H1 (cell line): Measurements from ENCODE around the gene METRNL. TPM values are rescaled to one million over a fixed set of nuclear protein-coding genes. Genes with fewer than 3 reads are reported as not detected.

Source experiments
- CTCF ChIA-PET: fragments of 300-600 bp; sonication (Branson Sonifier 250); formaldehyde crosslinking; loops from one replicate; lab custom pipeline; 2021; ENCODE audit not compliant: partially characterized antibody; lab: Charles Lee
- POLR2A ChIA-PET: fragments of 300-600 bp; sonication (Branson Sonifier 250); formaldehyde crosslinking; loops from one replicate; lab custom pipeline; 2021; ENCODE audit warnings: inconsistent platforms; ENCODE audit not compliant: partially characterized antibody; lab: Charles Lee
- DNase-seq, 2 experiments: peaks; one replicate each; pipeline versions ENCODE4 v3.0.0 to v3.0.0-alpha.2; 2010 to 2022; ENCODE audit warnings: low spot score in 2 of 2, low read depth in 1 of 2, mixed read lengths in 1 of 2
- FAIRE-seq: peaks from 2 replicates; lab custom pipeline; 2011; peaks lifted over from hg19 to GRCh38; lab: Jason Lieb, UNC
- H2AFZ ChIP-seq: 2 replicates; pipeline ENCODE4 v1.8.1; 2012; ENCODE audit warnings: low read length, inconsistent platforms
- H2AK5ac ChIP-seq: 2 replicates; pipeline ENCODE4 v1.6.1; 2013; ENCODE audit warnings: low read depth, low read length
- H2BK120ac ChIP-seq: replicated peaks from 2 replicates; pipeline ENCODE3; 2013; ENCODE audit warnings: low read depth, low read length, inconsistent platforms
- H2BK12ac ChIP-seq: 2 replicates; pipeline ENCODE4 v1.6.1; 2013; ENCODE audit warnings: low read depth, low read length
- H2BK15ac ChIP-seq: 2 replicates; pipeline ENCODE4 v1.6.1; 2013; ENCODE audit warnings: low read length
- H2BK20ac ChIP-seq: 2 replicates; pipeline ENCODE4 v1.6.1; 2013; ENCODE audit warnings: low read length
- H2BK5ac ChIP-seq: 2 replicates; pipeline ENCODE4 v1.6.1; 2013; ENCODE audit warnings: low read depth, low read length
- H3K14ac ChIP-seq: 2 replicates; pipeline ENCODE4 v1.6.1; 2013; ENCODE audit warnings: inconsistent platforms; ENCODE audit not compliant: insufficient read length
- H3K18ac ChIP-seq: 2 replicates; pipeline ENCODE4 v1.6.1; 2013; ENCODE audit warnings: low read length; ENCODE audit errors: extremely low read depth
- H3K23ac ChIP-seq: 2 replicates; pipeline ENCODE4 v1.6.1; 2013; ENCODE audit warnings: inconsistent platforms; ENCODE audit not compliant: insufficient read length
- H3K23me2 ChIP-seq: 2 replicates; pipeline ENCODE4 v1.6.1; 2013; ENCODE audit warnings: low read depth, low read length
- H3K27ac ChIP-seq: 2 replicates; pipeline ENCODE4 v1.6.1; 2011; ENCODE audit warnings: low read depth, low read length, inconsistent platforms
- H3K27me3 ChIP-seq, 4 experiments: replicated peaks in 1 of 4; 1 replicate in 1 of 4; 2 replicates in 3 of 4; pipeline versions ENCODE4 v1.6.1 to v1.8.1; 2011 to 2013; ENCODE audit warnings: low read length in 3 of 4, mild to moderate bottlenecking in 3 of 4, inconsistent platforms in 2 of 4, mixed read lengths in 2 of 4, moderate library complexity in 1 of 4; ENCODE audit not compliant: control insufficient read depth in 3 of 4, insufficient read depth in 3 of 4; ENCODE audit errors: extremely low read depth in 1 of 4
- H3K36me3 ChIP-seq, 4 experiments: 2 replicates each; pipeline versions ENCODE4 v1.6.1 to v1.8.1; 2011 to 2013; ENCODE audit warnings: mild to moderate bottlenecking in 4 of 4, low read length in 3 of 4, moderate library complexity in 2 of 4, control low read depth in 1 of 4, inconsistent platforms in 1 of 4; ENCODE audit not compliant: insufficient read depth in 4 of 4, control insufficient read depth in 2 of 4
- H3K4ac ChIP-seq: replicated peaks from 2 replicates; pipeline ENCODE3; 2013; ENCODE audit warnings: low read length, low read depth, mixed read lengths, inconsistent platforms; ENCODE audit not compliant: insufficient read length
- H3K4me1 ChIP-seq, 4 experiments: replicated peaks in 1 of 4; 1 replicate in 1 of 4; 2 replicates in 3 of 4; pipeline versions ENCODE4 v1.6.1 to v1.8.1; 2011 to 2013; ENCODE audit warnings: low read length in 3 of 4, inconsistent platforms in 2 of 4, mixed read lengths in 1 of 4; ENCODE audit not compliant: insufficient read depth in 4 of 4, control insufficient read depth in 3 of 4
- H3K4me2 ChIP-seq, 2 experiments: 2 replicates each; pipeline versions ENCODE4 v1.6.1 to v1.8.1; 2011 to 2013; ENCODE audit warnings: low read depth in 2 of 2, low read length in 2 of 2, control low read depth in 1 of 2, inconsistent platforms in 1 of 2, mild to moderate bottlenecking in 1 of 2; ENCODE audit not compliant: insufficient read depth in 1 of 2
- H3K4me3 ChIP-seq, 4 experiments: fragments of 200-600, 300-600 bp in 1 of 4; sonication (generic), shearing (Covaris generic), sonication (Bioruptor Twin) in 1 of 4; 2 replicates each; pipeline versions ENCODE4 v1.5.1 to v1.8.1; 2011 to 2016; ENCODE audit warnings: low read length in 4 of 4, low read depth in 3 of 4, control low read depth in 2 of 4, inconsistent platforms in 2 of 4, mild to moderate bottlenecking in 2 of 4, mixed read lengths in 1 of 4, moderate library complexity in 1 of 4; ENCODE audit not compliant: insufficient read depth in 2 of 4; ENCODE audit errors: extremely low read depth in 1 of 4
- H3K56ac ChIP-seq: replicated peaks from 2 replicates; pipeline ENCODE3; 2013; ENCODE audit warnings: low read depth, mild to moderate bottlenecking, mixed read lengths, low read length, inconsistent platforms; ENCODE audit not compliant: insufficient read length
- H3K79me1 ChIP-seq: 2 replicates; pipeline ENCODE4 v1.6.1; 2013; ENCODE audit warnings: low read depth, low read length, control low read depth
- H3K79me2 ChIP-seq, 2 experiments: 2 replicates each; pipeline versions ENCODE4 v1.6.1 to v1.8.1; 2012 to 2013; ENCODE audit warnings: low read length in 2 of 2, mild to moderate bottlenecking in 2 of 2, inconsistent platforms in 1 of 2; ENCODE audit not compliant: insufficient read depth in 2 of 2, control insufficient read depth in 1 of 2
- H3K9ac ChIP-seq, 4 experiments: replicated peaks in 1 of 4; 1 replicate in 1 of 4; 2 replicates in 3 of 4; pipeline versions ENCODE4 v1.6.1 to v1.8.1; 2011 to 2013; ENCODE audit warnings: low read depth in 3 of 4, low read length in 3 of 4, control low read depth in 2 of 4, mild to moderate bottlenecking in 2 of 4, moderate library complexity in 2 of 4, inconsistent platforms in 1 of 4; ENCODE audit errors: extremely low read depth in 1 of 4
- H3K9me3 ChIP-seq, 2 experiments: 2 replicates each; pipeline versions ENCODE4 v1.6.1 to v1.8.1; 2012 to 2013; ENCODE audit warnings: mild to moderate bottlenecking in 2 of 2, moderate library complexity in 2 of 2, control low read depth in 1 of 2, inconsistent platforms in 1 of 2, low read depth in 1 of 2, low read length in 1 of 2, mixed read lengths in 1 of 2; ENCODE audit not compliant: insufficient read depth in 2 of 2
- H4K20me1 ChIP-seq, 2 experiments: replicated peaks in 1 of 2; 2 replicates each; pipeline versions ENCODE3 to v1.8.1; 2011 to 2013; ENCODE audit warnings: inconsistent platforms in 2 of 2, low read length in 2 of 2, mild to moderate bottlenecking in 1 of 2; ENCODE audit not compliant: insufficient read depth in 2 of 2, control insufficient read depth in 1 of 2
- H4K5ac ChIP-seq: 2 replicates; pipeline ENCODE4 v1.6.1; 2013; ENCODE audit warnings: low read length, low read depth, mixed read lengths, inconsistent platforms; ENCODE audit not compliant: insufficient read length
- H4K8ac ChIP-seq: 2 replicates; pipeline ENCODE4 v1.8.0; 2013; ENCODE audit warnings: mild to moderate bottlenecking, moderate library complexity, low read length, inconsistent platforms; ENCODE audit not compliant: insufficient read depth; ENCODE audit errors: extremely low read depth
- H4K91ac ChIP-seq: replicated peaks from 2 replicates; pipeline ENCODE3; 2013; ENCODE audit warnings: low read length, mixed read lengths, inconsistent platforms; ENCODE audit not compliant: insufficient read length
- ASH2L ChIP-seq: fragments of 200-600, 300-600 bp; sonication (generic); IDR thresholded peaks from one replicate; pipeline ENCODE4 v1.7.1; 2017; ENCODE audit warnings: low read length
- BCL11A ChIP-seq, 2 experiments: IDR thresholded peaks; one replicate each; pipeline ENCODE4 v1.6.1; 2011; ENCODE audit warnings: low read depth in 2 of 2, low read length in 2 of 2, mild to moderate bottlenecking in 2 of 2
- TAF1 ChIP-seq: IDR thresholded peaks from 2 replicates; pipeline ENCODE4 v1.6.1; 2011; ENCODE audit warnings: mild to moderate bottlenecking, low read depth, low read length
- WGBS, 2 experiments: shearing (Covaris generic) in 1 of 2; methylation state at CpG; one replicate each; pipeline versions ENCODE4 v1.1.6 to v1.1.7; 2013 to 2015; ENCODE audit warnings: low lambda C conversion rate in 2 of 2, mixed read lengths in 2 of 2, inconsistent platforms in 1 of 2, low coverage in 1 of 2, missing lambda C conversion rate in 1 of 2; ENCODE audit not compliant: insufficient replicate concordance in 2 of 2, insufficient coverage in 1 of 2, insufficient read length in 1 of 2; ENCODE audit errors: extremely low coverage in 1 of 2, missing lambda C conversion rate in 1 of 2; 5-methylcytosine and 5-hydroxymethylcytosine counted together
- polyA plus RNA-seq, 7 experiments: library from polyadenylated mRNA; depleted of rRNA in 3 of 7; stranded (reverse) in 5 of 7; unstranded in 2 of 7; fragments of >200 nt in 5 of 7; fragments of 200-250 nt in 2 of 7; gene quantifications; 1 replicate in 5 of 7; 2 replicates in 1 of 7; 4 replicates in 1 of 7; pipeline versions ENCODE4 v1.2.1 to v1.2.3, GENCODE V29; 2011 to 2013; ENCODE audit warnings: missing spikeins in 2 of 7, mixed read lengths in 2 of 7
- total RNA-seq: library from RNA; stranded (reverse); fragmentation: NEBNext Ultra II Directional; extraction: Animal tissue kit (Norgen Biotek cat#: 25700); gene quantifications from 2 replicates; pipeline ENCODE4 v1.2.1, GENCODE V29; 2021

The METRNL gene
- total and polyA plus RNA-seq, 2 of the 8 experiments (the other 6 are each of a cell fraction or from before 2014, with no cell fraction given): 13.9 to 14.2 TPM

- H2BK120ac ChIP-seq: no peak overlapping the region
- no peak overlapping the region for H3K9ac ChIP-seq
- DNase-seq: no peak
- no peak overlapping the region for H4K91ac ChIP-seq
- H3K79me1 ChIP-seq: no peaks in the 10 kb centered on the region
- H3K4ac ChIP-seq: no peak overlapping the region
- H3K9me3 ChIP-seq: peaks cover 2 to 6% of the 10 kb centered on the region in 2 experiments; a peak in 1 of 4 replicates
- 80% methylated on average over 18 of the region's 22 CpGs; no CpG with 5 or more reads in 1 of the 2 experiments for WGBS, 2 experiments
- no peak overlapping the region for H3K4me3 ChIP-seq
- no peaks in the 10 kb centered on the region for H3K36me3 ChIP-seq
- H3K27ac ChIP-seq: no peak overlapping the region
- no peak overlapping the region for H3K4me2 ChIP-seq
- no peak overlapping the region for H2BK15ac ChIP-seq
- TF ChIP-seq TAF1: no peak
- no peak for TF ChIP-seq BCL11A (IDR thresholded peaks at IDR 0.05; ENCODE audit: low read depth in 2 of 2, low read length in 2 of 2)
- no peak for TF ChIP-seq ASH2L
- H3K23me2 ChIP-seq: no peaks in the 10 kb centered on the region
- no peak overlapping the region for H2BK5ac ChIP-seq
- no peaks in the 10 kb centered on the region for H4K20me1 ChIP-seq
- H3K14ac ChIP-seq: no peak overlapping the region
- ChIA-PET CTCF (interaction anchor here (1.2 kb wide), 1 partner anchor 25 kb away, joined by 3 read pairs; no protein-coding TSS in a partner anchor), POLR2A (interaction anchor here (0.7 to 1.8 kb wide), 3 partner anchors 13 to 18 kb away, joined by 3 to 7 read pairs (median 3); no protein-coding TSS in a partner anchor)
- H4K5ac ChIP-seq: no peak overlapping the region
- H3K27me3 ChIP-seq: no peaks in the 10 kb centered on the region
- H3K23ac ChIP-seq: no peak overlapping the region
- H2BK20ac ChIP-seq: no peak overlapping the region
- no peaks in the 10 kb centered on the region for H3K79me2 ChIP-seq
- H2AK5ac ChIP-seq: no peak overlapping the region; the same call in 1 of the 2 replicates
- no peak overlapping the region; the same call in 1 of the 2 replicates for H4K8ac ChIP-seq
- peaks cover 0 to 30% (median 6%) of the 10 kb centered on the region in 4 experiments; a peak in 4 of 7 replicates for H3K4me1 ChIP-seq
- H2AFZ ChIP-seq: no peak overlapping the region
- no peak for FAIRE-seq
- no peak overlapping the region for H3K56ac ChIP-seq
- no peak overlapping the region for H2BK12ac ChIP-seq
- no peak overlapping the region for H3K18ac ChIP-seq
These were observed 22.5 kb downstream of the METRNL start for GRCh38 chr17:83101805-83102480.
